ENCODE measurements around the gene GULP1.

GRCh38 chr2:188256420-188256819 lies 35.3 kb upstream of the GULP1 start:
- TF ChIP-seq CTCF (IDR thresholded peaks at IDR 0.05) (no peak), POLR2A (IDR thresholded peaks at IDR 0.05) (no peak)
